Amniotic epithelial cell (primary cell): ENCODE data around the gene ASGR1.
"Not testable (repeated sequence)": the region's sequence is repeated elsewhere in the genome, so short reads cannot be mapped to it uniquely, and the experiment has no call there.

Experiments
- DNase-seq: peaks from one replicate; pipeline ENCODE4 v3.0.0-alpha.2; 2010; ENCODE audit warnings: low read depth

ASGR1 gene

DNA sequence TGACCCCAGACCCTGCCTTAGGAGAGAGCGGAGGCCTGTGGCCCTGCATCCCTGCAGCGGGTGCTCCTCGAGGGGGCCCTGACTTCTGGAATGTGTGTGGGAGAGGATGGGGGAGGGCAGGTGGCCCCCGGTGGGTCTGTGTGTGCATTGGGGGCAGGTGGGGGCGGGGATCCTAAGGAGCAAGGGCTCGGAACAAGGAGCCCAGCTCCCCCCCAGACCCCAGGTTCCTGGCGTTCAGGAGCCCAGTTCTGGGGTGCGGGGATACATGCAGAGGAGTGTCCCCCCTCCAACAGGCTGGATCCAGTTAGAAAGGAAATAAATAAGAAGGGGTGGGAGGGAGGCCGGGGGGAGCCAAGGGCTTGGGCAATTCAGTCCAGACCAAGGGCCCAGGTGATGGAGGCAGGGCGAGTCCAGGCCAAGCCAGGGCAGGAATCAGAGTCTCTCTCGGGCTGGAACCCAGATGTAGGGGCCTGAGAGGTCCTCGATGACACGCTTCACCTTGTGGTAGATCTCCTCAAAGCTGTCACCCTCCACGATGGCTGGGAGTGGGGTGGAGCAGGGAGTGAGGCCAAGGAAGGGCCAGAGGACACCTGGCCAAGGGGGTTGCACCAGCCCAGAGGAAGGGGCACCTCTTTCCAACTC is 11.2 kb upstream of the ASGR1 start:
- no peak for DNase-seq

DNA sequence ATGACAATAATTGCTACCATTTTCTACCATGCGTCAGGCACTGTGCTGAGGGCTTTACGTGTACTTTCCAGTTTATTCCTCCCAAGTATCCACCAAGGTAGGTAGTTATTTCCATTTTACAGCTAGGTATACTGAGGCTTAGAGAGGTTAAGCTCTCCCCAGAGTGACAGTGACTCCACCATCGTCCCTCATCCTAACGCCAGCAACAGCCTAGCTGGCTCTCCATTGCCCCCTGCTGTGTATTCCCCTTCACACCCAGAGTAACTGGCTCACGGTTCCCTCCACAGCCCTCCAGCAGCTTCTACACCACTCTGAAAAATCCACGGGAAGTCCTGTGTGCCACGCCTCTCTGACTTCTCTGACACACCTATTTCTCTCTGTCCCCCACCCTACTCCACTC is 7.1 kb upstream of the ASGR1 start:
- no peak for DNase-seq

DNA sequence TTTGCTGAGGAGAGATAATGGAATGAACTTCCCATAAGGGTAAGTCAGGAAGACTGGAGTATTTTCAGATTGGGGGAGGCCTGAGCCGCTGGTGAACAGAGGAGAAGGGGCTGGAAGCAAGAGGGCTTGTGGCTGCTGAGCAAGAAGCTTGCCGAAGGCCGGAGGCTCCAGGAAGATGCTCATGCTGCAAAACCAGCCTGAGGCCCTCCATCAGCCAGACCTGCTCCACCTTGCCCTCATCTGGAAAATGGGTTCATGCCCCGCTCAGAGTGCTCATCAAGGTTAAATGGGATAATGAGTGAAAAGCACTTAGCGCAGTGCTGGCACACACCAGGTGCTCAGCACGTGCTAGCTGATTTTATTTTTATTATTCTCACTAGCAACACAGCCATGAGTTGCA is 5.5 kb upstream of the ASGR1 start:
- no peak for DNase-seq

DNA sequence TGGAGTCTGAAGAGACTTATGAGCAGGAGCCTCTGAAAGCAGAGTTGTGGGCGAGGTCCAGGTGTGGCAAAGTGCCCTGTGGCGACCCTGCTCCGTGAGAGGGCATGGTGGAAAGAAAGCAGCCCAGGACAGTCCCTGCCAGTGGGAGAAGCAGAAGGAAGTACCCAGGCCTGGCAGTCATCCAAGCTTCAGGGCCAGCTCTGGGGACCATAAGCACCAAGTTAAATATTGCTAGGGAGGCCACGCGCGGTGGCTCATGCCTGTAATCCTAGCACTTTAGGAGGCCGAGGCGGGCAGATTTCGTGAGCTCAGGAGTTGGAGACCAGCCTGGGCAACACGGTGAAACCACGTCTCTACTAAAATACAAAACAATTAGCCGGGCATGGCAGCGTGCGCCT is 4.9 kb upstream of the ASGR1 start:
- no peak for DNase-seq

DNA sequence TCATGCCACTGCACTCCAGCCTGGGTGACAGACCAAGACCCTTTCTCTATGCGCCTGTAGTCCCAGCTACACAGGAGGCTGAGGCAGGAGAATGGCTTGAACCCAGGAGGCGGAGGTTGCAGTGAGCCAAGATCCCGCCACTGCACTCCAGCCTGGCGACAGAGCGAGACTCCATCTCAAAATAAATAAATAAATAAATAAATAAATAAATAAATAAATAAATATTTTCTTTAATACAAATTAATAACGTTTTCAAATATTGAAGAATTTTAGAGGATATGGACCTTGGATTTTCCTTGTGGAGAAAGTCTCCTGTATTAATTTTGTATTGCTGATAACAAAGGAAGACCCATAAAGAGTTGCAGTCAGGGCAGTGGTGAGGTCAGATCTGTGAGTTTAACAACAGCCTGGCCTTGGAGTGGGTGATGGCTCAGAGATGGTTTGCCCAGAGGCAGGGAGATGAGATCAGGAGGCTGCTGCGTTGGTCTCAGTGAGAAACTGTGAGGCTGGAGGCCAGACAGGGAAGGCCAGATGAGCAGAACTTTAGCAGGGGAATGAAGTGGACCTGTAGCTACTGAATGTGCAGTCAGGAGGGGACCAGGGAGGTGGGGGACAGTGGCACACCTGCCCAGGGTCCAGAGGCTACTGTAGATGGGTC is 4.4 kb upstream of the ASGR1 start:
- peak; percentile 33 for DNase-seq

DNA sequence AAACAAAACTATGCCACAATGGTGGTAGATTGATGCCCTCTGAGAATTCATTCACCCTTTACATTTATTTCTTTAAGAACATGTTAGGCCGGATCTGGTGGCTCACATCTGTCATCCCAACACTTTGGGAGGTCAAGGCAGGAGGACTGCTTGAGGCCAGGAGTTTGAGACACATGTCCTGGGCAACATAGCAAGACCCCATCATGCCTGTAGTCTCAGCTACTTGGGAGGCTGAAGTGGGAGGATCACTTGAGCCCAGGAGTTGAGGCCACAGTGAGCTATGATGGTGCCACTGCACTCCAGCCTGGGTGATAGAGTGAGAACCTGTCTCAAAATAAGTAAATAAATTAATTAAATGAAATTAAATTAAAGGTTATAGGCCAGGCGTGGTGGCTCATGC is 2.9 kb upstream of the ASGR1 start:
- not testable (repeated sequence) for DNase-seq

DNA sequence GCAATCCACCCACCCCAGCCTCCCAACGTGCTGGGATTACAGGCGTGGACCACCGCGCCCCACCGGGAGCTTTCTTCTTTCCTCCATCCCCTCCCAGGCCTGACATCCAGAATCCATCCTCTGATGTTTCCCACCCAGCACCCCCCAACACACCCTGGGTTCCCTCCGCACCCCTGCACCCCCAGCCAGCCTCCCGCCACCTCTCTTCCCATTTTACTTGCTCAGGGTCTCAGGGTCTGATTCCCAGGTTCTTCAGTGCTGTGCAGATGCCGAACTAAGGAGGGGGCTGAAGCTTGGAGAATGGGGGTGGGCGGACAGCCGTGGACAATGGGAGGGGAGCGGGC is 225 bp downstream of the ASGR1 start:
- no peak for DNase-seq

DNA sequence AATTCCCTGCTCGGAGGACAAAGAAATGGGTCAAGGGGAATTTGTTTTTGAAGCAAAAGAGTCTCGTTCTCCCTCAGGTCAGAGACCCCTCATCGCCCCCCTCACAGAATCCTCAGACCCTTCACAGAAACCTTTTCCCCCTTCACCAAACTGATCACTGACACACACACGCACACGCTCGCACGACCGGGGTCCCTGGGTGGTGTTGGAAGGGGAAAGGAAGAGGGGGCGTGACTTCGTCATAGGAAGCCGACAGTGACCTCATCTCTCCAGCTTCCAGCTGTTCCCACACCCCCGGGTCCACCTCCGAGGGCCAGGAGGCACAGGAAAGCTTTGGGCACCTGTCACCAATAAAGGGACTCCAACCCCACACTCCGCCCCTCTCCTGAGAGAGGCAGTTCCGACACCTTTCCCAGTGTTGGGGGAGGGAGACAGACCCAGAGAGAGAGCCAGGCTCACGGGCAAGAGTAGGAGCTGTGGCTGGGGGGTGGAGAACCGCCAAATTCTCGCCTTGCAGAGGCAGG is 1.2 kb downstream of the ASGR1 start:
- no peak for DNase-seq

DNA sequence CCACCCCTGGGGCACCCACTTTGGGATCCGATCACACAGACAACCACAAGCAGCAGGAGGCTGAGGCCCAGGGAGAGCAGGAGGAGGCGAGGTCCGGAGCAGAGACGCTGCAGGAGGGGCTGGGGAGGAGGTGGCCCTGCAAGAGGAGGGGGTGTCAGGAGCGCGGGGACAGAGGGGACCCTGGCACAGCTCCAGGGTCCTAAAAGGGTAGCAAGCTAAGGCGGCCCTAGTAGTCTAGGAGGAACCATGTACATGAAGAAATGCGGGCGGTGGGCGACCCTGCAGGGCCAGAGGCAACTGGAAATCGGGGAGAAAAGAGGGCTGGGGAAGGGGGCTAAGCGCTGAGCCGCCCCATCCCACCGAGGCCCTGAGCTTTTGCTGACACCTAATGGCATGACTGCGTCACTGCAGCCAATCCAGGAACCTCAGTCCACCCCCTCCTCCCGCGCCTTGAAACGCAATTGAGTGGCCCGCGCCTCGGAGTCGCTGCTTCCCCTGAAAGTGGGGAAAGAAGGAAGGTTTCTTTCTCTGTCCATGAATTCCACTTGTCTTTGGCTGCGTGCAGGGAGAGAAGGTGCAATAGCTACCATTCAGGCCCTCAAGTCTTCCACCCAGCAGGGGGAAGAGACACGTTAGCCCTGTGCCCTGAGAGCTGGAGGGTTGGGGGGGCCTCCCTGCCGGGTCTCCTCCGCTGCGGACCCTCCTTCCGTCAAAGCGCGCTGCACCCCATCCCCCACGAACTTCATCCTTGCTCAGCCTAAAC is 1.8 kb downstream of the ASGR1 start:
- DNase-seq, result peak; percentile 50

DNA sequence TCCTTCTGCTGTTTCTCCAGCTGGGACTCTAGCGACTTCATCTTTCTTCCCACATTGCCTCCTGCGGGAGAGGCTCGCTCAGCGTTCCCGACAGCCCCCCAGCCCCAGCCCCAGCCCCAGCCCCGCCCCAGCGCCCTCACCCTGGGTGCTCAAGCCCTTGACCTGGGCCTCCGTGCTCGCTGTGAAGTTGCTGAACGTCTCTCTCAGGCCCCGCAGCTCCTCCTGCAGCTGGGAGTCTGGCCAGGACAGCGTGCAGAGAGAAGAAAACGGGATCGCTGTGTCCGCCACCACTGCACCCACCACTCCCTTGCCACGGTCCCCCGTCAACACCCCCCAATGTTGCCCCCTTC is 2.4 kb downstream of the ASGR1 start:
- no peak for DNase-seq

DNA sequence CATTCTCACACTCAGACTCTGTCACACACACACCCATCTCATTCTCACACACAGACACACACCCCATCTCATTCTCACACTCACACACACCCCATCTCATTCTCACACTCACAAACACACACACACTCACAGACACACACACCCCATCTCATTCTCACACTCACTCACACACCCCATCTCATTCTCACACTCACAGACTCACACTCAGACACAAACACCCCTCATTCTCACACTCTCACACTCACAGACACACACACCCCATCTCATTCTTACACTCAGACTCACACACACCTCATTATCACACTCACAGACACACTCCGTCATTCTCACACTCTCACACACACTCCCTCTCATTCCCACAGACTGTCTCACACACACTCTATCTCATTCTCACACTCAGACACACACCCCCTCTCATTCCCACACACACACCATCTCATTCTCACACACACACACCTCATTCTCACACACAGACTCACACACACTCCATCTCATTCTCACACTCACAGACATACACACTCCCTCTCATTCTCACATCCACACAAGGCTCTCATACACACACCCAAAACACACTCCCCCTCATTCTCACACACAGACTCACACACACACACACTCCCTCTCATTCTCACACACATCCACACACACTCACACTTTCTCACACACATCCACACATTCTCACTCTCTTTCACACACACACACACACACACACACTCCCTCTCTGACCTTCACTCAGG is 2.9 kb downstream of the ASGR1 start:
- no peak for DNase-seq

DNA sequence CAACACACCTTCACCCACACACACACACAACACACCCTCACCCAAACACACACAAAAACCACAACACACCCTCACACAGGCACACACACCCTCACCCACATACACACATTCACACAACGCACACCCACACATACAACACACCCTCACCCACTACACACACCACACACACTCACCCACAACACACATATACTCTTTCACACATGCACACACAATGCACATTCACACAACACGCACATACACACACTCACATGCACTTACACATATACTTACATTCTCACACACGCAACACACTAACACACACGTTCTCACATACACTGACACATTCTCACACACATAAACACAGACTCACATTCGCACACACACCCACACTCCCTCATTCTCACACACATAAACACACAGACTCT is 3.8 kb downstream of the ASGR1 start:
- no peak for DNase-seq

DNA sequence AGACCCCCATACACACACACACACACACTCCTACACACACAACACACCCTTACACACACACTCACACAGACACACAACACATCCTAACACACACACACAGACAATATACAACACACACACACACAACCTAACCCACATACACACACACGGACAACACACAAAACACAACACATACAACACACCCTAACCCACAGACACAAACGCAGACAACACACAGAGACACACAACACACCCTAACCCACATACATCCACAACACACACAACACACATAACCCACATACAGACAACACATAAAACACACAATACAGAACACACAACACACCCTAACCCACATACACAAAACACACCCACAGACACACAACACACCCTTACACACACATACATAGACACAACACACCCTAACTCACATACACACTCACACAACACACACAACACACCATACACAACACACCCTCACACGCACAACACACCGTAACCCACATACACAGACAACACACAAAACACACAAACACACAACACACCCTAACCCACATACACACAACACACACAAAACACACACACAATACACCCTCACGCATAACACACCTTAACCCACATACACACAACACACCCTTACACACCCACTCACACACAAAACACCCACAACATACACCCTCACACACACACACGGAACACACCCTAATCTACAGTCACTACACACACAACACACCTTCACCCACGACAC is 4.4 kb downstream of the ASGR1 start:
- peak; percentile 33 for DNase-seq

DNA sequence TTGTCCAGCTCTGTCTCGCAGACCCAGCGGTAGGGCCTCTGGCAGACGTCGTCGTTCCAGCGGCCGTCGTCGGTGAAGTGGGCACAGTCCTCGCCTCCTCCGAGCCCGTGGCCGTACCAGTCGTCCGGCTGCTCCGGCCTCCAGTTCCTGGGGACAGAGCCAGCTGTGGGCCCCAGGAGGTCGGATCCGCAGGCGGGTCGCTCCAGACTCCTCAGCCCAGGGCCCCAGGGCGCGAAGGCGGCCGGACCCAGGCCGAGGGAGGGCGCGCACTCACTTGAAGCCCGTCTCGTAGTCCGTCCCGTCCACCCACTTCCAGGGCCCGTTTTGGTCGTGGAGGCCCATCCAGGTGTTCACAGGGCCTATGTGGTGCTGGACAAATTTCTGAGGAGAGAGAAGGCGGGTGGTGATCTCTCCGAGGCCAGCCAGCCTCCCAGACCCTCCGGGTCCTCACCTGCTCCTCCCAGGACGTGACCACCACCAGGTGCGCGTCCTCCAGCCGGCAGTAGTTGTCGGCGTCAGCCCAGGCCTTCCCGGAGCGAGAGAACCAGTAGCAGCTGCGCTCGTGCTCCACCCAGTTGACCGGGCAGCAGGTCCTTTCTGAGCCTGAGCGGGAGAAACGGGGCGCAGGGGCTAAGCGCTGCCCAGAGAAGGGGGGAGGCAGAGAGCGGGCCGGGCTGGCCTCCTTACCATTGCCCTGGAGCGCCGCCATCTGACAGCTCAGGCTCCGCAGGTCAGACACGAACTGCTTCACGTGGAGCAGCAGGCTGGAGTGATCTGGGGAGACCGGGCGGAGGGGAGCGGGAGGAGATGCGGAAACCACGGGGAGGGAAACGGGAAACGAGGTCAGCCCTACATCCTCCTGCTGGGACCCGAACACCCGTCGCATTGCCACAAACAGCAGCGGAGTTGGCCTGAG is 5.2 kb downstream of the ASGR1 start:
- DNase-seq, result peak; percentile 69

DNA sequence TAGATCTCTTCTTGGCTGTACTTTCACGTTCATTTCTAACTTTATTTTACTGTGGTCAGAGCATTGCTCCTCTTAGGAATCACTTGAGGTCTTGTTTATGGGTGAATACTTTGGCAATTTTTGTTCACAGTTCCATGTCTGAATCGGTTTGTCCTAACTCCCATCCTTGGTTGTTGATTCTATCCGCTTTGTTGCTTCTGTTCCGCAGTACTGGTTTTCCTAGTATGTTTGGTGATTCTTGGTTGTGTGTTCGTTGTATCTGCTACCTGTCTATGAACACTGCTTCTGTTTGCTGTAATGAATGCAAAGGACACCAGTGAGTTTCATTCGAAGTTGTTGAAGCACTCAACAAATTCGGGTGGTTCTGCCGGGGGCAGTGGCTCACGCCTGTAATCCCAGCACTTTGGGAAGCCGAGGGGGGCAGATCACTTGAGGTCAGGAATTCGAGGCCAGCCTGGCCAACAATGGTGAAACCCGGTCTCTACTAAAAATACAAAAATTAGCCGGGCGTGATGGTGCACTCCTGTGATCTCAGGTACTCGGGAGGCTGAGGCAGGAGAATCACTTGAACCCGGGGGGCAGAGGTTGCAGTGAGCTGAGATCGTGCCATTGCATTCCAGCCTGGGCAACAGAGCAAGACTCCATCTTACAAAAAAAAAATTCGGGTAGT is 6.5 kb downstream of the ASGR1 start:
- DNase-seq, result not testable (repeated sequence)

DNA sequence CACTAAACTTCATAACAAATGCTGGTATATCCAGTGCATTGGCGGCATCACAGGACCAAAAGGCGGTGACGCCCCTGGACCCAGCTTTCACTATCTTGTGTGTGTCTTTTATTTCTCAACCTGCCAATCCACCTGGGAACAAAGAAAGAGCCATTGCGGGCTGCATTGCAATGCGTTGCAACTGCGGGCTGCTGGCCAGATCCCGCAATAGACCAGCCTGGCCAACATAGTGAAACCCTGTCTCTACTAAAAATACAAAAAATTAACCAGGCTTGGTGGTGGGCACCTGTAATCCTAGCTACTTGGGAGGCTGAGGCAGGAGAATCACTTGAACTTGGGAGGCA is 9.6 kb downstream of the ASGR1 start:
- DNase-seq, result not testable (repeated sequence)

DNA sequence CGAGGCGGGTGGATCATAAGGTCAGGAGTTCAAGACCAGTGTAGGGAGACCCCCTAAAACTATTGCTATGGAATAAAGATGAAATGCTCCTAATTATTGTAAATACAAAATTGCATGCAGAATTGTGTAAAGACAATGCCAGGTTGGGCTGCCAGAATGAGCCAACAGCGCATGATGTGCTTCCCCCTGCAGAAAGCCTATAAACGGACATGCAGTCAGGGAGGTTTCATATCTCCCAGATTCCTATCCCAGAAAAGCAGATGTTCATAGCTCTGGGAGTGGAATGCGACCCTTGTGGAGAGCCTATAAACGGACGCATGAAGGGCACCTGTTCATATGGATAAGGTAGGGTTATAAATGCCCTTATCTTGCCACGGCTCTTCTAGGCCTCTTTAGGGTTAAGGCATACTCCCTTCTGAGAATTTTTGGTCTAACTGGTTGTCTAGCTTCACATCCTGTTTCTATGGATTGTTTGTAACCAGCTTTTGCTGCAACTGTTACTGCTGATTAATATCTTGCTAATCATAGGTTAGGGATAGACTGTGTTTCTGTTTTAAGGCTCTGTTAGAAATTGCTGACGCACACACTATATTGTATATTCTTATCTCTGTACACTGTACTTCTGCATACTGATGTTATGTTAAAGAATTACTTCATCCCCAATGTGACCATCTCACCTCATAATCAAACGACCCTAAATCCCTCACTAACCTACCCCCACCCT is 10.2 kb downstream of the ASGR1 start:
- not testable (repeated sequence) for DNase-seq

DNA sequence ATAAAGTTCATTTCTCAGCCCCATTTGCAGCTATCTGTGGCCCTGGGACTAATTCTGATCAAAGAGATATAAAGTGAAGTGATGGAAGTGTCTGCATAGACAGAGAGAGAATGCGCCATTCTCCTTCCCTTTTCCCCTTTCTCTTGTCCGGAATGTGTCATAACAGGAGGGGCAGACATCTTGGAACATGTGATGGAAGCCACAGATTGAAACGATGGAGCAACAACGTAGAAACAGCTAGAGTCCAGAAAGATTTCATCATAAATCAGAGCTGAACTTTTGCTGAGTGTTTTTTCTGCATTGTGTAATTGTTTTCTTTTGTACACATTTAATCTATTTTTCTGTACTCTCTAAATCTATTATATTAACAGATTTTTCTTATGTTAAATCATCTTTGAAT is 11.3 kb downstream of the ASGR1 start:
- DNase-seq, result peak; percentile 93

DNA sequence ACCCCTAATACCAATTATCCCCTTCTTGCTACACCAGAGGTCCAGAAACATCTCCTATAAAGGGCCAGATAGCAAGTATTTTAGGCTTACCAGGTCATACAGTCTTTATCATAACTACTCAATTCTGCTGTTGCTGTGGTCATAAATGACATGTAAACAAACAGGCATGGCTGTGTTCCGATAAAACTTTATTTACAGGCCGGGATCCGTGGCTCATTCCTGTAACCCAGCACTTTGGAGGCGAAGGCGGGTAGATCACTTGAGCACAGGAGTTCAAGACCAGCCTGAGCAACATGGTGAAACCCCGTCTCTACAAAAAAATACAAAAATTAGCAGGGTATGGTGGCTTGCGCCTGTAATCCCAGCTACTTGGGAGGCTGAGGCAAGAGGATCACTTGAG is 12.3 kb downstream of the ASGR1 start:
- no peak for DNase-seq

DNA sequence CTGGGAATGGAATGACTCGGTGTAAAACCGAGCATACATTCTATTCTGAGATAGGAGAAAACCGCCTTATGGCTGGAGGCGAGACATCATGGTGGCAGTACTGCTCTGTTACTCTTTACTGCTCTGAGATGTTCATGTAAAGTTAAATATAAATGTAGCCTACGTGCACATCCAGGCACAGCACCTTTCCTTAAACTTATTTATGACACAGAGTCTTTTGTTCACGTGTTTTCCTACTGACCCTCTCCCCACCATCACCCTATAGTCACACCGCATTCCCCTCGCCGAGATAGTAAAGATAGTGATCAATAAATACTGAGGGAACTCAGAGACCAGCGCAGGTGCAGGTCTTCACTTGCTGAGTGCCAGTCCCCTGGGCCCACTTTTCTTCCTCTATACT is 19.6 kb downstream of the ASGR1 start:
- DNase-seq, result not testable (repeated sequence)
